ENCODE measurements around the gene HCFC1R1. TPM values are rescaled to one million over a fixed set of nuclear protein-coding genes. Genes with fewer than 3 reads are reported as not detected.

The HCFC1R1 gene
- total and polyA plus RNA-seq, 7 donors, result 23.1 to 82.5 (median 52.9) TPM

DNA sequence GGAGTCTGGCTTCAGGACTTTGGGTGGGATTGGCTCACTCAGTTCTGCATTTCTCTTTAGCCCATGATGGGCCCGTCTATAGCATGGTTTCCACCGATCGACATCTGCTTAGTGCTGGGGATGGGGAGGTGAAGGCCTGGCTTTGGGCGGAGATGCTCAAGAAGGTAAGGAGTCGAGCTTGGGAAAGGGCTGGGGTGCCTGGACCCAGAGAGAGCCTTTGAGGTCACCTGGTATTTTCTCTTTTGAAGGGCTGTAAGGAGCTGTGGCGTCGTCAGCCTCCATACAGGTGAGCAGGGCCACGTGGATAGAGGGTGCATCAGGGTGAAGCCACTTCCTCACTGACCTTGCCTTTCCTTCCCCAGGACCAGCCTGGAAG, 2.2 kb upstream of the HCFC1R1 start:
- intact Hi-C loops (cut with DNase I), result no loop called here
- H3K4me1 ChIP-seq, result peaks cover 0 to 64% (median 56%) of the 10 kb centered on the region in 4 donors
- H3K27ac ChIP-seq, result no peak overlapping the region
- 88 to 93% methylated on average over 8 of the region's 8 CpGs for WGBS, 2 donors
- H3K27me3 ChIP-seq, result peaks cover 19 to 27% (median 24%) of the 10 kb centered on the region in 3 donors
- TF ChIP-seq CTCF (IDR thresholded peaks at IDR 0.05) (no peak), EP300 (IDR thresholded peaks at IDR 0.05) (no peak), POLR2A (IDR thresholded peaks at IDR 0.05) (no peak), POLR2AphosphoS5 (IDR thresholded peaks at IDR 0.05) (no peak)
- DNase-seq, result no peak
- no peak overlapping the region for H3K4me3 ChIP-seq
- no peaks in the 10 kb centered on the region for H3K9me3 ChIP-seq
- H3K36me3 ChIP-seq, result peaks cover 0 to 20% (median 15%) of the 10 kb centered on the region in 4 donors

- Histone ChIP-seq H3K27ac (no peak overlapping the region), H3K27me3 (peaks cover 13 to 20% (median 17%) of the 10 kb centered on the region in 3 donors), H3K36me3 (peaks cover 0 to 20% (median 15%) of the 10 kb centered on the region in 4 donors), H3K9me3 (no peaks in the 10 kb centered on the region), H3K4me3 (no peak overlapping the region), H3K4me1 (peaks cover 0 to 69% (median 60%) of the 10 kb centered on the region in 4 donors)
- DNase-seq, result no peak
- TF ChIP-seq POLR2AphosphoS5 (IDR thresholded peaks at IDR 0.05) (no peak), CTCF (IDR thresholded peaks at IDR 0.05) (no peak), POLR2A (IDR thresholded peaks at IDR 0.05) (no peak), EP300 (IDR thresholded peaks at IDR 0.05) (no peak)
- intact Hi-C loops (cut with DNase I), result no loop called here
- WGBS, 2 donors, result 91 to 96% methylated on average over 18 of the region's 18 CpGs
Observed at GRCh38 chr16:3025032-3026002, 1.6 kb upstream of the HCFC1R1 start.

- no peaks in the 10 kb centered on the region for H3K9me3 ChIP-seq
- peaks cover 0 to 57% (median 52%) of the 10 kb centered on the region in 4 donors for H3K4me1 ChIP-seq
- H3K27ac ChIP-seq, result peak overlapping the region; percentile 98 to 99 (median 98)
- intact Hi-C loops (cut with DNase I), result no loop called here
- DNase-seq, result no peak
- H3K27me3 ChIP-seq, result peaks cover 3 to 11% (median 9%) of the 10 kb centered on the region in 3 donors
- WGBS, 2 donors, result 27 to 47% methylated on average over 6 of the region's 6 CpGs
- peaks cover 0 to 20% (median 15%) of the 10 kb centered on the region in 4 donors for H3K36me3 ChIP-seq
- peak overlapping the region; percentile 49 to 74 (median 66) for H3K4me3 ChIP-seq
- TF ChIP-seq POLR2AphosphoS5 (IDR thresholded peaks at IDR 0.05), result no peak
Observed at GRCh38 chr16:3023415-3023668, 400 bp downstream of the HCFC1R1 start.

DNA sequence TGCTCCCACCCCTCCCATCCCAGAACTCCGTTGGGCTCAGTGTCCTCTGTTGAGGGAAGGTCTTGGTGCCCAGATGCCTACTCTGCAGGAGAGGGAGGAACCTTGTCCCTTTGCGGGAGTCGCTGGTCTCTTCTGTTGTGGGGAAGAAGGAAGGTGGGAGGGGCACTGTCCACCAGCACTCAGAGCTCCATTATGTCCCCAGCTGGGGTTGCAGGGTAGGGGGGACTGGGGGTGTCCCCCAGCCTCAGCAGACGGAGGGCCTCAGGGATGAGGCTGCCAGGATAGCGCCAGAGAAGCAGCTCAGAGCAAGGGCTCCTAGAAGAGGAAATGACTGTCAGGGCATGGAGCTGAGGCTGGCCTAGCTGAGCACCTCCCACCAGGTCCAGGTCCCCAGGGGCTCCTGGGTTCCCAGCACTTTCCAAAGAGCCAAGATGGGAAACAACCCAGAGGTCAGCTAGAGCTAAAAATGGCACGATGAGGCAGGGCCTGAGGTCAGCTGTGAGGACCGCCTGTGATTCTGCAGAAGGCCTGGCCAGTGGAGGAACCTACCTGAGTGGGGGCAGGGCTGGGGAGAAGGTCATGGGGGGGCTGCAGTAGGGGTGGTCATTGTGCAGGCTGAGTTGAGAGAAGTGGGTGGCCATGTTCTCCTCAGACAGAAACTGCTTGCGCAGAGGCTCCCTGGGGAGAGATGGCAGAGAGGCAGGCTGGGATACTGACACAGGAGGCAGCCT, 893 bp downstream of the HCFC1R1 start:
- DNase-seq, result no peak
- Histone ChIP-seq H3K27me3 (peaks cover 8 to 16% (median 14%) of the 10 kb centered on the region in 3 donors), H3K27ac (peak overlapping the region; percentile 98 to 99 (median 98)), H3K36me3 (peaks cover 0 to 20% (median 15%) of the 10 kb centered on the region in 4 donors), H3K4me3 (peak overlapping the region; percentile 49 to 74 (median 66)), H3K4me1 (peaks cover 0 to 57% (median 51%) of the 10 kb centered on the region in 4 donors), H3K9me3 (no peaks in the 10 kb centered on the region)
- TF ChIP-seq CTCF (IDR thresholded peaks at IDR 0.05) (no peak), POLR2A (IDR thresholded peaks at IDR 0.05) (no peak)
- intact Hi-C loops (cut with DNase I), result no loop called here
- WGBS, 2 donors, result 52 to 57% methylated on average over 8 of the region's 8 CpGs

DNA sequence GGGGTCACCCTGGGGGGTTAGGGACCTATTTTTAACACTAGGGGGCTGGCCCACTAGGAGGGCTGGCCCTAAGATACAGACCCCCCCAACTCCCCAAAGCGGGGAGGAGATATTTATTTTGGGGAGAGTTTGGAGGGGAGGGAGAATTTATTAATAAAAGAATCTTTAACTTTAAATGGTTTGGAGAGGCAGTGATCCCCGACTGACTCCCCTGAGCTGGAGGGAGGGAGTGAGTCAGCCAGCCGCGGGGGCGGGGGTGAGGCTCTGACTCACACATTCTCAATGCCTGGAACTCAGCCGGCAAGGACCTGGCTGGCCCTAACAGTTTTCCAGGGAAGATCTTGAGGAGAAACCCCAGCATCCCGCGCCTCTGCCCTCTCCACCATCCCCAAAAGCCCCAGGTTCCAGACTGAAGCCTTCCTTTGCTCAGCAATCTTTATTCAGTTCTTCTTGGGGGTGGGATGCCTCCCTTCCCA, 1.5 kb downstream of the HCFC1R1 start:
- peaks cover 14 to 22% (median 20%) of the 10 kb centered on the region in 3 donors for H3K27me3 ChIP-seq
- H3K36me3 ChIP-seq, result peaks cover 0 to 17% (median 14%) of the 10 kb centered on the region in 4 donors
- 20 to 25% methylated on average over 8 of the region's 8 CpGs for WGBS, 2 donors
- intact Hi-C loops (cut with DNase I), result no loop called here
- H3K9me3 ChIP-seq, result no peaks in the 10 kb centered on the region
- peak overlapping the region; percentile 98 to 99 (median 98) for H3K27ac ChIP-seq
- H3K4me1 ChIP-seq, result peaks cover 0 to 62% (median 54%) of the 10 kb centered on the region in 4 donors
- peak; percentile 96 for DNase-seq
- peak; percentile 52 to 73 (median 68) for TF ChIP-seq POLR2AphosphoS5 (IDR thresholded peaks at IDR 0.05)
- TF ChIP-seq POLR2A (IDR thresholded peaks at IDR 0.05), result no peak
- peak overlapping the region in 3 of 4 donors; percentile 65 to 74 (median 67) for H3K4me3 ChIP-seq

All from sigmoid colon (tissue), 7 donors.